HuH-7.5 (cell line): Measurements from ENCODE around the gene ITGA2.

Experiments
- DNase-seq: peaks from one replicate; pipeline ENCODE4 v3.0.0; 2011; ENCODE audit warnings: low spot score

Gene ITGA2

GRCh38 chr5:53017794-53018391, 28.7 kb downstream of the ITGA2 start:
- DNase-seq, result no peak

- DNase-seq, result peak; percentile 13
These were observed 30.2 kb downstream of the ITGA2 start for GRCh38 chr5:53019320-53019719.

- DNase-seq, result no peak
These were observed 33.9 kb downstream of the ITGA2 start for GRCh38 chr5:53022930-53023511.

- DNase-seq, result no peak
These were observed 34.8 kb downstream of the ITGA2 start for GRCh38 chr5:53023969-53024368.

GRCh38 chr5:53024535-53024934, 35.4 kb downstream of the ITGA2 start:
- no peak for DNase-seq

GRCh38 chr5:53025487-53025886, 36.3 kb downstream of the ITGA2 start:
- DNase-seq, result no peak

GRCh38 chr5:53027913-53028312, 38.8 kb downstream of the ITGA2 start:
- no peak for DNase-seq

- DNase-seq, result no peak
These were observed 40.5 kb downstream of the ITGA2 start for GRCh38 chr5:53029608-53030007.

GRCh38 chr5:53030893-53031292, 41.7 kb downstream of the ITGA2 start:
- DNase-seq, result no peak

GRCh38 chr5:53031695-53032096, 42.5 kb downstream of the ITGA2 start:
- DNase-seq, result peak; percentile 9

- DNase-seq, result no peak
These were observed 43.0 kb downstream of the ITGA2 start for GRCh38 chr5:53032188-53032587.

- DNase-seq, result no peak
These were observed 45.7 kb downstream of the ITGA2 start for GRCh38 chr5:53034832-53035231.

GRCh38 chr5:53035868-53036381, 46.8 kb downstream of the ITGA2 start:
- no peak for DNase-seq

GRCh38 chr5:53037141-53037859, 48.1 kb downstream of the ITGA2 start:
- no peak for DNase-seq

- DNase-seq, result no peak
These were observed 49.2 kb downstream of the ITGA2 start for GRCh38 chr5:53038196-53038847.

- DNase-seq, result no peak
These were observed 50.7 kb downstream of the ITGA2 start for GRCh38 chr5:53039855-53040254.

GRCh38 chr5:53041071-53041692, 52.0 kb downstream of the ITGA2 start:
- DNase-seq, result no peak

- DNase-seq, result no peak
These were observed 52.6 kb downstream of the ITGA2 start for GRCh38 chr5:53041740-53042139.

- DNase-seq, result no peak
These were observed 56.1 kb downstream of the ITGA2 start for GRCh38 chr5:53045263-53045662.

GRCh38 chr5:53048248-53048647, 59.1 kb downstream of the ITGA2 start:
- DNase-seq, result no peak

GRCh38 chr5:53052499-53052898, 63.3 kb downstream of the ITGA2 start:
- DNase-seq, result no peak

- DNase-seq, result no peak
These were observed 64.2 kb downstream of the ITGA2 start for GRCh38 chr5:53053364-53053763.
